ENCODE measurements around the gene CHL1.

The CHL1 gene

DNA sequence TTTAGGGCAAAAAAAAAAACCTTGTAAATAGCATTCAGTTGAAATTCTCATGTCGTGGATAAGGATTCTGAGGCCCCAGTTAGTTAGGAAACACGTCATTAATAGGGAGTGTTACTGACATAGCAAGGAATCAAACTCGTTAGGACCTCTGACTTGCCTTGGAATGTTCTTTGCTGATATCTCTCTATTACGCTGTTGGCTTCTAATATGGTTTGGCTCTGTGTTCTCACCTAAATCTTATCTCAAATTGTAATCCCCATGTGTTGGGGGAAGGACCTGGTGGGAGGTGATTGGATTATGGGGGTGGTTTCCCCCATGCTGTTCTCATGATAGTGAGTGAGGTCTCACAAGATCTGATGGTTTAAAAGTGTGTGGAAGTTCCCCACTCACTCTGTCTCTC, 40.3 kb downstream of the CHL1 start:
- Histone ChIP-seq H3K4me3 (ENCODE audit: low read length) (no peak overlapping the region), H3K36me3 (ENCODE audit: insufficient read depth, low read length) (no peaks in the 10 kb centered on the region), H3K9me3 (ENCODE audit: low read length) (no peaks in the 10 kb centered on the region), H3K27me3 (ENCODE audit: insufficient read depth, low read length) (no peaks in the 10 kb centered on the region), H2AFZ (ENCODE audit: low read depth, low read length) (no peak overlapping the region), H3K4me1 (ENCODE audit: insufficient read depth, low read length) (no peaks in the 10 kb centered on the region)

DNA sequence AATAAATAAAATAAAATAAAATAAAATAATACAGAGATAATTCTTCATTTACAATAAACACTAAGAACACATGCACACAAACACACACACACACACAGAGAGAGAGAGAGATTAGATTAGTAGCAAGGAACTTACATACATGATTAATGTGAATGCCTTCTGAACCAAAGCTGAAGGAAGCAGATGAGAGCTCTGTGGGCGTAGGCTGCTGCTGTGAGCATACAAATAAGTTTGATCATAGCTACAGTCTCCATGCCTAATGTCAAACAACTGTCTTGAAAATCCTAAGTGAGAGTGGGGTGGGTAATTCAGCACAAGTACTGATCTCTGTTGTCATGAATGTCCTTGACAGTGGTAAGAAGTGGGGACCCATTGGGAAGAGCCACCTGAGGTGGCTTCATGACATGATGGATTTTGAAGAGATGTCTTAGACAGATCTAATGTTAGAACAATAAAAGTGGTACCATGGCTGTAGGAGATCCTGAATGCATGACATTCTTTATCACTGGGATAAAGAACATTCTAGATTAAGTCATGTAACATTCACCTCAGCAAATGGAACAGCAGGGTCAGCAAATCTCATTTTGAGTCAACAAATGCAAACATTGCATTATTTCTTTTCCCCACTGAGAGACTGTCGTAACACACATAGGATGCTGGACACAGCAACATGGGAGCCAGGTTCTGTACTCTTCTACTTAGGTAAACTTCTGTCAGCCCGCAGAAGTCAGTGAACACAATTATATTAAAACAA, 46.2 kb downstream of the CHL1 start:
- no peaks in the 10 kb centered on the region for H3K4me1 ChIP-seq (ENCODE audit: insufficient read depth, low read length)
- no peaks in the 10 kb centered on the region for H3K27me3 ChIP-seq (ENCODE audit: insufficient read depth, low read length)
- no peak overlapping the region for H2AFZ ChIP-seq (ENCODE audit: low read depth, low read length)
- H3K4me3 ChIP-seq (ENCODE audit: low read length): no peak overlapping the region
- no peaks in the 10 kb centered on the region for H3K36me3 ChIP-seq (ENCODE audit: insufficient read depth, low read length)
- H3K9me3 ChIP-seq (ENCODE audit: low read length): no peaks in the 10 kb centered on the region

DNA sequence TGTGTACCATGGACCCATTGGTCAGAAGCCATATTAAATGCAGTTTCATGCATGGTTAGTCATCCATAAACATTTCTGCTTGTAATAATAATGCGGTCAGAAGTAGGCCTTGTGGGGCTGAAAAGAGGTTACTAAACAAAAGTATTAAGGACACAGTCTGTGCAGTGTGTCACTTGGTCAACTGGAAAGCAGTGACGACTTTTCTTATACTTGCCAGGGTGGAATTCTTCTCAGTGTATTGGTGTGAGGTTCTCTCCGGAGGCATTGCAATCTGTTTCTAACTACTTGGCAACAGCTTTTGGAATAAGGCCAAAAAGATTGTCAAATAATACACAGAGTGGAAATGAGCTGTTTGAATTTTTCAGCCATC, 46.8 kb downstream of the CHL1 start:
- no peaks in the 10 kb centered on the region for H3K36me3 ChIP-seq (ENCODE audit: insufficient read depth, low read length)
- no peaks in the 10 kb centered on the region for H3K27me3 ChIP-seq (ENCODE audit: insufficient read depth, low read length)
- no peaks in the 10 kb centered on the region for H3K4me1 ChIP-seq (ENCODE audit: insufficient read depth, low read length)
- H3K9me3 ChIP-seq (ENCODE audit: low read length): no peaks in the 10 kb centered on the region
- no peak overlapping the region for H3K4me3 ChIP-seq (ENCODE audit: low read length)
- no peak overlapping the region for H2AFZ ChIP-seq (ENCODE audit: low read depth, low read length)

DNA sequence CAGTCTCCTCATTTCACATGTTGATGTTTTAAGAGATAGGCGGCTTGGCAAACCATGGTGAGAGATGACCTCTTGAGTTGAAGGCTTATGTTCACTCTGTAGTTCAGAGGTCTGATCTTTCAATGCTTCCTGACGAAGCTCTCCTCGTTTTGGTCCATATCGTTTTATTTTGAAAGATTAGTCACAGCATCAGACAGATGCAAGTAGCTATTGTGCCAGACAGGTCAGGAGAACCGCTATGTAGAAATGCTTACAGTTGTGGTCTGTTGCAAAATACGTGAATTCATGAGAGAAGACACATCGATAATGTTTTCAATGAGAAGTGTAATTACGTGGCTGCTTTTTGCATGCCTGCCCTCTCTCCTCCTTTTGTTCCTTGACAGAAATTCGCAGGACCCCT, 47.5 kb downstream of the CHL1 start:
- Histone ChIP-seq H3K9me3 (ENCODE audit: low read length) (no peaks in the 10 kb centered on the region), H3K36me3 (ENCODE audit: insufficient read depth, low read length) (no peaks in the 10 kb centered on the region), H3K4me1 (ENCODE audit: insufficient read depth, low read length) (no peaks in the 10 kb centered on the region), H2AFZ (ENCODE audit: low read depth, low read length) (no peak overlapping the region), H3K27me3 (ENCODE audit: insufficient read depth, low read length) (no peaks in the 10 kb centered on the region), H3K4me3 (ENCODE audit: low read length) (no peak overlapping the region)

DNA sequence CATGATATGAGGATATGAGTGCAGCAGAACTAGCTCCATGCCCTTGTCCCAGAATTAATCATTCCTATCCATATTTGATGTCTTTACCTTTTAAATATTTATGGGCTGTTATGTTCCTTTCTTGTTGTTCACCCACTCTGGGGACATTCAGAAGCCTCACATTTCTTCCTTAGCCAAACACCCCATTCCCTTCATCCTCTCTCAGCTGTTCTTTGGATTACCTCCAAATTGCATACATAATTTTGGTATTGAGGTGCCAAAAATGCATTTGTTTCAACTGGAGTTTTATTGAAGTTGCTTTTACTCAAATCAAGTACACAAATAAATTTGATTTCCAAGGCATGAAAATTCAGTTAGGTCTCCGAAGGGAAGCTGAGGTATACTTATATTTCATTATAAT, 51.4 kb downstream of the CHL1 start:
- no peak overlapping the region for H2AFZ ChIP-seq (ENCODE audit: low read depth, low read length)
- H3K4me3 ChIP-seq (ENCODE audit: low read length): no peak overlapping the region
- no peaks in the 10 kb centered on the region for H3K9me3 ChIP-seq (ENCODE audit: low read length)

DNA sequence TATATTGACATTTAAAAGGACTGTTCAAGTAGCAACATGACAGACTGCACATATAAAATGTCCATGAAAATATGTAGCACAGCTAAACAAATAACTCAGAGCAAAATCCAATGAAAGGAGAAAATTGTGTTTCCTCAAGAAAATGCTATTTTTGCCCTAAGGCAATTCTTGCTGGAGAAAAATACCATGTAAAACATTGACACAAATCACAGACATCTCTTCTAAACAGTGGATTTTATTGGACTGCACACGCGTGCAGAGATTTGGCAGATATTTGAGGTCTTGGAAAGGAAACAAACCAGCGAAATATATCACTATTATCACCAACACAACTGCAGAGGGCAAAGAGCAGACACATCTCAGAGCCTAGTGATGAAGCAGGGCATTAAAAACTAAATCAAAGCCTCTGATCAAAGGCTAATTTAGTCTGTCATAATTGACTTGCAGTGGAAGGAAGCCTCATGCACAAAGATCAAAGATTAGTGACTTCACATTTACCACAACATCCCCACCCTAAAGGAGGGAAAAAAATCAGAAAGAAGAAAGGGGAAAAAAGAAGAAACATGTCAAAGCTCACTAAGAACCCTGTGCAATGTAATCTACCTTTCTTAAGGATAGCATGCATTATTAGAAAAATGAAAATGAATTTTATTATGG, 52.4 kb downstream of the CHL1 start:
- Histone ChIP-seq H2AFZ (ENCODE audit: low read depth, low read length) (no peak overlapping the region), H3K27me3 (ENCODE audit: insufficient read depth, low read length) (no peaks in the 10 kb centered on the region), H3K4me1 (ENCODE audit: insufficient read depth, low read length) (no peaks in the 10 kb centered on the region), H3K4me3 (ENCODE audit: low read length) (no peak overlapping the region), H3K9me3 (ENCODE audit: low read length) (no peaks in the 10 kb centered on the region), H3K36me3 (ENCODE audit: insufficient read depth, low read length) (no peaks in the 10 kb centered on the region)

More for the DNA sequence above, 51.4 kb downstream of the CHL1 start:
- Histone ChIP-seq H3K4me1 (ENCODE audit: insufficient read depth, low read length) (no peaks in the 10 kb centered on the region), H3K27me3 (ENCODE audit: insufficient read depth, low read length) (no peaks in the 10 kb centered on the region), H3K36me3 (ENCODE audit: insufficient read depth, low read length) (no peaks in the 10 kb centered on the region)

DNA sequence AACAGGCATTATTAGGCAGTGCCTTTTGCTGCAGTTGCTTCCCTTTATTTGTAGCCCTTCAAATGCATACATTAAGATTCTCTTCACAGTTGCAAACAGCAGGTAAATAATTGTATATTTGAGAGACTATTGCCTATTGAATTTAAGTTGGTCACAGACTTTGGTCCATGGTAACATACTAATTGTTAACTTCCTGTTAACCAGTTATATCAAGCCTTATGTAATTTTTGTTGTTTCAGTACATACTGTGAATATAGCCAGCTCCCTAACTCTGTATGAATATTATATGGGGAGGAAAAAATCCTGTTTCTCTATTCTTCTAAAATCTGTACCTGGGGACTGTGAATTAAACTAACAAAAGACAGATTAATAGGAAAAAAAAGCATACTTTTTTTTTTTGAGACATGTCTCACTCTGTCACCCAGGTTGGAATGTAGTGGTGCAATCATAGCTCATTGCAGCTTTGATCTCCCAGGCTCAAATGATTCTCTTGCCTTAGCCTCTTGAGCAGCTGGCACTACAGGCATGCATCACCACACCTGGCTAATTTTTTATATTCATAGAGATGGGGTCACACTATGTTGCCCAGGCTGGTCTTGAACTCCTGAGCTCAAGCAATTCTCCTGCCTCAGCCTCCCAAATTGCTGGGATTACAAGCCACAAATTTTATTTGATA, 53.2 kb downstream of the CHL1 start:
- H3K4me3 ChIP-seq (ENCODE audit: low read length): no peak overlapping the region
- H3K36me3 ChIP-seq (ENCODE audit: insufficient read depth, low read length): no peaks in the 10 kb centered on the region
- no peaks in the 10 kb centered on the region for H3K27me3 ChIP-seq (ENCODE audit: insufficient read depth, low read length)
- H3K9me3 ChIP-seq (ENCODE audit: low read length): no peaks in the 10 kb centered on the region
- no peaks in the 10 kb centered on the region for H3K4me1 ChIP-seq (ENCODE audit: insufficient read depth, low read length)
- H2AFZ ChIP-seq (ENCODE audit: low read depth, low read length): no peak overlapping the region

DNA sequence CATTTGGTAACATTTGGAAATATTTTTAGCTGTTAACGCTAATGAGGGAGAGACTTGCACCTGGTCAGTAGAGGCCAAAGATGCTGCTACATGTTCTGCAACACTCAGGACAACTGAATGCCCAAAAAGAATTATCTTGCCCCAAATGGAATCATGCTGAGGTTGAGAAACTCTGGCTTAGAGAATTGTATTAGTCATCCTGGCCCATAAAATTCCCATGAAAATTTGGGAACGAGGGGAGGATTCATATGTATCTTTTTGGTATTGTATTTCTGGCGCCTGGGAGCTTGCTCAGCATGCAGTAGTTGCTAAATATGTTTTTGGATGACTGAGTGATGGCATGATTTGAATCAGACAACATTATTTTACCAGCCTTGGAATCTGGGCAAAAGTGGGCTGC, 59.9 kb downstream of the CHL1 start:
- no peak overlapping the region for H3K4me3 ChIP-seq (ENCODE audit: low read length)
- no peak overlapping the region for H2AFZ ChIP-seq (ENCODE audit: low read depth, low read length)
- no peaks in the 10 kb centered on the region for H3K9me3 ChIP-seq (ENCODE audit: low read length)
- no peaks in the 10 kb centered on the region for H3K4me1 ChIP-seq (ENCODE audit: insufficient read depth, low read length)
- no peaks in the 10 kb centered on the region for H3K36me3 ChIP-seq (ENCODE audit: insufficient read depth, low read length)
- no peaks in the 10 kb centered on the region for H3K27me3 ChIP-seq (ENCODE audit: insufficient read depth, low read length)

DNA sequence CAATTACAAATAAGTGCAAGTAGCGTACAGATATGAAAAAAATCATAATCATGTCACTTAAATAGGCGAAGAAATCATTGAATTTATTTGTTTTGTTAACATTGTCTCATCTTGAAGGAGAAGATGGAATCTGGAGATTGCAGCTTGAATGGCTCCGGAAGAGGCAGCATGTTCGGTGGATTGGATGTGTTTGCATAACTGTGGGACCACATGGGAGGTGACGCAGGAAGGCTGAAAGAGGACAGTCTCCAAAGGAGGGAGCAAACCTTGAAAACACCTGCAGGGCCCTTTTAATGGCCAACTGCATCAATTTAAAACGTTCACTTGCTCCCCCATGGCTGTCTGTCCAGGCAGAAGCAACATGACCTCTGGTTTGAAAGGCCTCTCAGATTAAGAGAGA, 61.3 kb downstream of the CHL1 start:
- Histone ChIP-seq H2AFZ (ENCODE audit: low read depth, low read length) (no peak overlapping the region), H3K9me3 (ENCODE audit: low read length) (no peaks in the 10 kb centered on the region), H3K27me3 (ENCODE audit: insufficient read depth, low read length) (no peaks in the 10 kb centered on the region), H3K4me1 (ENCODE audit: insufficient read depth, low read length) (no peaks in the 10 kb centered on the region), H3K4me3 (ENCODE audit: low read length) (no peak overlapping the region), H3K36me3 (ENCODE audit: insufficient read depth, low read length) (no peaks in the 10 kb centered on the region)

DNA sequence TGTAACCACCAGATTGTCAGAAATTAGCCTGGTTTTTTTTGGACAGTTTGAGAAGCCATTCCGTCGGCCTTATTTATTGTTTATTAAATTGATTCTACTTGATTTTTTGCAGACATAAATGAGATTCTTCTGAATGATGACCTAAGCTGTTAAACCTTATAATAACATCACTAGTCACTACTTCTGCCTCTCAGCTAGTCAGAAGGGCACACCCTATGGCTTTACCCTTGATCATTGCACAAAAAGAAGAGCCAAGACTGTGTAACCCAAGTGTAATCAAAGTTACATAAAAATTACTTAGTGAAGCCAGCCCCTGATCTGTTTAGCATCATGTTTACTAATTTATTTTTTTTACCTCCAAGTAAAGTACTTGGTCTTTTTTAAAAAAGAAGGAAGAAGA, 64.3 kb downstream of the CHL1 start:
- no peaks in the 10 kb centered on the region for H3K36me3 ChIP-seq (ENCODE audit: insufficient read depth, low read length)
- H3K27me3 ChIP-seq (ENCODE audit: insufficient read depth, low read length): no peaks in the 10 kb centered on the region
- H3K9me3 ChIP-seq (ENCODE audit: low read length): no peaks in the 10 kb centered on the region
- H3K4me3 ChIP-seq (ENCODE audit: low read length): no peak overlapping the region
- no peaks in the 10 kb centered on the region for H3K4me1 ChIP-seq (ENCODE audit: insufficient read depth, low read length)
- no peak overlapping the region for H2AFZ ChIP-seq (ENCODE audit: low read depth, low read length)

DNA sequence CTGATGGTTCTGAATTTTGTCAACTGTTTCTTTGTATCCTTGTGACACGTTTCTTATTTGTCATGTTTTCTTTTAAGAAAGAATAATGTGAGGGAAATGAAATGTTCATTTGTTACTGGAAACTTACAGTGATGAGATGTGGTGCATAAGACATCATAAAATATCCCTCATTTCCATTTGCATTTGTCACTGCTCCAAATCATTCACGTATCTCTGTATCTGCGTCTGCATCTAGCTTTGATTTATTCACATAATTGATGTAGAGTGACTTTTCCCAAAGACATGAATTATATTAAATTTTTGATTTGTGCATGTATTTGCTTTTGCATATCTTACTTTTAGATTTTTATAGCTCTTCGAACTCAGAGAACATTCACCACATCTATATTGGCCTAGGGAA, 66.8 kb downstream of the CHL1 start:
- Histone ChIP-seq H3K4me1 (ENCODE audit: insufficient read depth, low read length) (no peaks in the 10 kb centered on the region), H3K9me3 (ENCODE audit: low read length) (no peaks in the 10 kb centered on the region), H3K4me3 (ENCODE audit: low read length) (no peak overlapping the region)

DNA sequence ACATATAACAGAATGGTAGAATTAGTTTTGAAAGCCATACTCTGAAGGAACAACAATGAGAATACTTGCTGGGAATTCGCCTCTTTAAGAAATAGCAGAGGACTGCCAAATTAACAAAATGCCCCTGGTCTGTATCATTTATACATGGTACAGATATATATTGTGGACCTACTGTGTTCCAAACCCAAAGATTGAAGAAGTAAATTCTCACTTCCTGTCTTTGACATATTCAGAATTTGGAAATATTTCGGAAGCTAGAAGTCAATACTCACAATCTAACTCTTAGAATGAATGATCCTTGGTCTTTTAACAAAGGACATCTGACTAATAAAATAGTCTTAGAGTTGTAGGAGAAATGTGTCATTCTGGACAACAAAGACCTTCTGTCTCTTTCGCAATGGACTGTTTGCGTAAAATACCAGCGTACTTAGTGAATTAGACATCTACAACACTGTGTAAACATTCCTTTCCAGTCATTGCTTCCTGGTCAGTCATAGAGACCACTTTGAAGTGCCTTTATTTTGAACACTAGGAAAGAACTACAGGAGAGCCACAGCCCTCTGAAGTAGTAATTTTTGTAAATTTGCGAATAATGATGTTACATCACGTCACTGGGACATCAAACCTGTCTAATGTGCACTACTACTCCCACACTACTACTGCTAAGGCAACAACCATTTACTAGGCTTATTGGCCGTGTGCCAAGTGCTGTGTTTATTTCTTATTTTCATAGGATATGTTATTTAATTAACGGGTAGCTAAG, 68.0 kb downstream of the CHL1 start:
- H3K4me3 ChIP-seq (ENCODE audit: low read length): no peak overlapping the region
- H3K4me1 ChIP-seq (ENCODE audit: insufficient read depth, low read length): no peaks in the 10 kb centered on the region
- H3K36me3 ChIP-seq (ENCODE audit: insufficient read depth, low read length): no peaks in the 10 kb centered on the region
- no peaks in the 10 kb centered on the region for H3K27me3 ChIP-seq (ENCODE audit: insufficient read depth, low read length)
- H3K9me3 ChIP-seq (ENCODE audit: low read length): no peaks in the 10 kb centered on the region
- H2AFZ ChIP-seq (ENCODE audit: low read depth, low read length): no peak overlapping the region

More for the DNA sequence above, 66.8 kb downstream of the CHL1 start:
- Histone ChIP-seq H2AFZ (ENCODE audit: low read depth, low read length) (no peak overlapping the region), H3K27me3 (ENCODE audit: insufficient read depth, low read length) (no peaks in the 10 kb centered on the region), H3K36me3 (ENCODE audit: insufficient read depth, low read length) (no peaks in the 10 kb centered on the region)

DNA sequence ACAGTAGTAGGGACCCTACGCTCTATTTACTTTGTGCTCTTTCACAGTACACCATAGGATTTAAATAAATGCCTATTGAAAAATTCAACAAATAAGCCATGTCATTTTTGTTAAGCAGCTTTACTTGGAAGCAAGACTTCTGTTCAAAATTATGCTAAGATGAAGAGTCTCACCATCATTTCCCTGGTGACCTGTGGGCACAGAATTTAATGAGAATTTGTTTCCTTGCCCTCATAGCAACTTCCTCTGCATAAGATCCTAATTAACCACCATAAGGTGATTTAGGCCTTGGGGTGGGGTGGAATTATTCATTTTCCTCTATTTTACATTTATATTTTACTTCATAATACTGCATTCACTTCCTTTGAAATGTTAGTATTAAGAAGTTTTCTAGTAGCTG, 70.5 kb downstream of the CHL1 start:
- H3K36me3 ChIP-seq (ENCODE audit: insufficient read depth, low read length): no peaks in the 10 kb centered on the region
- no peaks in the 10 kb centered on the region for H3K9me3 ChIP-seq (ENCODE audit: low read length)
- no peaks in the 10 kb centered on the region for H3K27me3 ChIP-seq (ENCODE audit: insufficient read depth, low read length)
- no peak overlapping the region for H2AFZ ChIP-seq (ENCODE audit: low read depth, low read length)
- H3K4me1 ChIP-seq (ENCODE audit: insufficient read depth, low read length): no peaks in the 10 kb centered on the region
- no peak overlapping the region for H3K4me3 ChIP-seq (ENCODE audit: low read length)

Data from neuron (in vitro differentiated cells).